ENCODE data around the gene TPPP3.

The TPPP3 gene

GRCh38 chr16:67426950-67427349 is 33.7 kb upstream of the TPPP3 start:
- no peak for TF ChIP-seq CTCF (IDR thresholded peaks at IDR 0.05; ENCODE audit: poor library complexity, severe bottlenecking)
- Histone ChIP-seq H3K4me3 (ENCODE audit: severe bottlenecking) (no peak overlapping the region), H3K9me3 (ENCODE audit: severe bottlenecking) (no peaks in the 10 kb centered on the region), H3K4me1 (ENCODE audit: insufficient read depth, poor library complexity, severe bottlenecking) (no peaks in the 10 kb centered on the region), H3K27me3 (ENCODE audit: insufficient read depth, poor library complexity, severe bottlenecking) (peaks cover 4% of the 10 kb centered on the region), H3K27ac (ENCODE audit: poor library complexity, severe bottlenecking) (no peak overlapping the region), H3K36me3 (ENCODE audit: low read depth) (no peaks in the 10 kb centered on the region)
- no peak for ATAC-seq (ENCODE audit: low read depth)
- DNase-seq (ENCODE audit: low spot score): no peak

GRCh38 chr16:67426022-67426421 is 32.7 kb upstream of the TPPP3 start:
- peaks cover 4% of the 10 kb centered on the region for H3K27me3 ChIP-seq (ENCODE audit: insufficient read depth, poor library complexity, severe bottlenecking)
- no peak for TF ChIP-seq CTCF (IDR thresholded peaks at IDR 0.05; ENCODE audit: poor library complexity, severe bottlenecking)
- no peak overlapping the region for H3K27ac ChIP-seq (ENCODE audit: poor library complexity, severe bottlenecking)
- no peaks in the 10 kb centered on the region for H3K4me1 ChIP-seq (ENCODE audit: insufficient read depth, poor library complexity, severe bottlenecking)
- DNase-seq (ENCODE audit: low spot score) (no peak), ATAC-seq (ENCODE audit: low read depth) (no peak)
- no peaks in the 10 kb centered on the region for H3K9me3 ChIP-seq (ENCODE audit: severe bottlenecking)
- H3K4me3 ChIP-seq (ENCODE audit: severe bottlenecking): no peak overlapping the region
- H3K36me3 ChIP-seq (ENCODE audit: low read depth): no peaks in the 10 kb centered on the region

- ATAC-seq (ENCODE audit: low read depth) (no peak), DNase-seq (ENCODE audit: low spot score) (no peak)
- TF ChIP-seq CTCF (IDR thresholded peaks at IDR 0.05; ENCODE audit: poor library complexity, severe bottlenecking): no peak
- Histone ChIP-seq H3K9me3 (ENCODE audit: severe bottlenecking) (no peaks in the 10 kb centered on the region), H3K27me3 (ENCODE audit: insufficient read depth, poor library complexity, severe bottlenecking) (peaks cover 4% of the 10 kb centered on the region), H3K4me1 (ENCODE audit: insufficient read depth, poor library complexity, severe bottlenecking) (no peaks in the 10 kb centered on the region), H3K36me3 (ENCODE audit: low read depth) (no peaks in the 10 kb centered on the region), H3K27ac (ENCODE audit: poor library complexity, severe bottlenecking) (no peak overlapping the region), H3K4me3 (ENCODE audit: severe bottlenecking) (no peak overlapping the region)
These were observed 32.3 kb upstream of the TPPP3 start for GRCh38 chr16:67425580-67425979.

- no peak overlapping the region for H3K4me3 ChIP-seq (ENCODE audit: severe bottlenecking)
These were observed 31.8 kb upstream of the TPPP3 start for GRCh38 chr16:67425061-67425460.

GRCh38 chr16:67424261-67424615 is 30.9 kb upstream of the TPPP3 start:
- no peaks in the 10 kb centered on the region for H3K9me3 ChIP-seq (ENCODE audit: severe bottlenecking)
- H3K27ac ChIP-seq (ENCODE audit: poor library complexity, severe bottlenecking): no peak overlapping the region
- H3K27me3 ChIP-seq (ENCODE audit: insufficient read depth, poor library complexity, severe bottlenecking): no peaks in the 10 kb centered on the region
- H3K4me1 ChIP-seq (ENCODE audit: insufficient read depth, poor library complexity, severe bottlenecking): no peaks in the 10 kb centered on the region
- H3K36me3 ChIP-seq (ENCODE audit: low read depth): no peaks in the 10 kb centered on the region
- H3K4me3 ChIP-seq (ENCODE audit: severe bottlenecking): no peak overlapping the region
- ATAC-seq (ENCODE audit: low read depth) (no peak), DNase-seq (ENCODE audit: low spot score) (no peak)
- no peak for TF ChIP-seq CTCF (IDR thresholded peaks at IDR 0.05; ENCODE audit: poor library complexity, severe bottlenecking)

More at GRCh38 chr16:67425061-67425460, 31.8 kb upstream of the TPPP3 start:
- H3K4me1 ChIP-seq (ENCODE audit: insufficient read depth, poor library complexity, severe bottlenecking): no peaks in the 10 kb centered on the region
- no peaks in the 10 kb centered on the region for H3K27me3 ChIP-seq (ENCODE audit: insufficient read depth, poor library complexity, severe bottlenecking)
- DNase-seq (ENCODE audit: low spot score) (no peak), ATAC-seq (ENCODE audit: low read depth) (no peak)
- H3K9me3 ChIP-seq (ENCODE audit: severe bottlenecking): no peaks in the 10 kb centered on the region
- no peak for TF ChIP-seq CTCF (IDR thresholded peaks at IDR 0.05; ENCODE audit: poor library complexity, severe bottlenecking)
- no peaks in the 10 kb centered on the region for H3K36me3 ChIP-seq (ENCODE audit: low read depth)
- H3K27ac ChIP-seq (ENCODE audit: poor library complexity, severe bottlenecking): no peak overlapping the region

All from RWPE2 (cell line).